IMR-90 (cell line): ENCODE data around the gene TNK2. TPM values are rescaled to one million over a fixed set of nuclear protein-coding genes. Genes with fewer than 3 reads are reported as not detected.

Experiments used
- ATAC-seq: fragments of 200-7000 bp; cut with Tn5 transposase; 2 replicates; pipeline ENCODE4 v1.9.1; 2020; ENCODE audit warnings: low read depth, mild to moderate bottlenecking, moderate library complexity
- BruUV-seq: library from RNA; stranded (reverse); fragments of 400-500 nt; replicated peaks from 2 replicates; lab custom pipeline; 2021; lab: Mats Ljungman, UMichigan
- CTCF ChIA-PET: fragments of 300-600 bp; formaldehyde crosslinking; extraction: SDS; loops from one replicate; lab custom pipeline; 2021; ENCODE audit warnings: antibody characterized with exemption; lab: Yijun Ruan, JAX
- POLR2A ChIA-PET: fragments of 300-600 bp; sonication (Branson Sonifier 250); formaldehyde crosslinking; loops from one replicate; lab custom pipeline; 2022; ENCODE audit warnings: antibody characterized with exemption; ENCODE audit not compliant: unreplicated experiment; lab: Charles Lee
- DNase-seq: peaks from one replicate; pipeline ENCODE4 v3.0.0; 2013
- H2AFZ ChIP-seq: replicated peaks from 2 replicates; pipeline ENCODE3; 2013; ENCODE audit warnings: low read length, mild to moderate bottlenecking; ENCODE audit not compliant: poor library complexity
- H2AK5ac ChIP-seq: 2 replicates; pipeline ENCODE4 v1.6.1; 2013; ENCODE audit warnings: low read depth, low read length, inconsistent platforms
- H2AK9ac ChIP-seq: replicated peaks from 2 replicates; pipeline ENCODE3; 2013; ENCODE audit warnings: mild to moderate bottlenecking, low read depth, low read length, moderate library complexity; ENCODE audit not compliant: poor library complexity
- H2BK120ac ChIP-seq: 2 replicates; pipeline ENCODE4 v1.6.1; 2013; ENCODE audit warnings: low read depth, low read length, inconsistent platforms
- H2BK15ac ChIP-seq: 3 replicates; pipeline ENCODE4 v1.6.1; 2013; ENCODE audit warnings: low read depth, low read length, inconsistent platforms
- H2BK20ac ChIP-seq: 2 replicates; pipeline ENCODE4 v1.6.1; 2013; ENCODE audit warnings: low read depth, mild to moderate bottlenecking, inconsistent platforms, low read length, moderate library complexity
- H2BK5ac ChIP-seq: 2 replicates; pipeline ENCODE4 v1.6.1; 2013; ENCODE audit warnings: mild to moderate bottlenecking, low read depth, low read length, inconsistent platforms; ENCODE audit not compliant: poor library complexity, severe bottlenecking
- H3K14ac ChIP-seq: replicated peaks from 2 replicates; pipeline ENCODE4 v1.6.1; 2013; ENCODE audit warnings: low read depth, low read length, inconsistent platforms
- H3K18ac ChIP-seq: 2 replicates; pipeline ENCODE4 v1.6.1; 2013; ENCODE audit warnings: low read depth, low read length, control low read depth
- H3K23ac ChIP-seq: 2 replicates; pipeline ENCODE4 v1.6.1; 2013; ENCODE audit warnings: low read depth, low read length, inconsistent platforms
- H3K27ac ChIP-seq: 2 replicates; pipeline ENCODE4 v1.5.1; 2013; ENCODE audit warnings: mild to moderate bottlenecking, control low read depth, low read length; ENCODE audit not compliant: insufficient read depth
- H3K27me3 ChIP-seq: 2 replicates; pipeline ENCODE4 v1.6.1; 2013; ENCODE audit warnings: low read length; ENCODE audit not compliant: control insufficient read depth, insufficient read depth
- H3K36me3 ChIP-seq: 2 replicates; pipeline ENCODE4 v1.6.1; 2013; ENCODE audit warnings: low read length, mixed read lengths; ENCODE audit not compliant: control insufficient read depth, insufficient read depth
- H3K4ac ChIP-seq: 2 replicates; pipeline ENCODE4 v1.6.1; 2013; ENCODE audit warnings: low read depth, low read length, inconsistent platforms
- H3K4me1 ChIP-seq: 2 replicates; pipeline ENCODE4 v1.6.1; 2013; ENCODE audit warnings: low read length, mixed read lengths; ENCODE audit not compliant: control insufficient read depth, insufficient read depth
- H3K4me2 ChIP-seq: 2 replicates; pipeline ENCODE4 v1.6.1; 2013; ENCODE audit warnings: low read depth, mild to moderate bottlenecking, control low read depth, low read length, moderate library complexity
- H3K4me3 ChIP-seq: 2 replicates; pipeline ENCODE4 v1.5.1; 2013; ENCODE audit warnings: low read depth, mild to moderate bottlenecking, control low read depth, low read length, moderate library complexity; ENCODE audit not compliant: insufficient read depth
- H3K56ac ChIP-seq: 2 replicates; pipeline ENCODE4 v1.6.1; 2013; ENCODE audit warnings: low read length, inconsistent platforms; ENCODE audit not compliant: insufficient read depth; ENCODE audit errors: extremely low read depth
- H3K79me1 ChIP-seq, 2 experiments: 2 replicates each; pipeline ENCODE4 v1.6.1; 2013; ENCODE audit warnings: low read length in 2 of 2, inconsistent platforms in 1 of 2, low read depth in 1 of 2
- H3K9ac ChIP-seq: 2 replicates; pipeline ENCODE4 v1.6.1; 2013; ENCODE audit warnings: low read depth, low read length, control low read depth
- H3K9me1 ChIP-seq: 2 replicates; pipeline ENCODE4 v1.6.1; 2013; ENCODE audit warnings: low read length, inconsistent platforms; ENCODE audit not compliant: insufficient read depth
- H3K9me3 ChIP-seq: 2 replicates; pipeline ENCODE4 v1.6.1; 2013; ENCODE audit warnings: low read length; ENCODE audit not compliant: control insufficient read depth, insufficient read depth
- H4K20me1 ChIP-seq: 2 replicates; pipeline ENCODE4 v1.6.1; 2013; ENCODE audit warnings: low read length, inconsistent platforms; ENCODE audit not compliant: insufficient read depth
- H4K5ac ChIP-seq: 2 replicates; pipeline ENCODE4 v1.6.1; 2013; ENCODE audit warnings: mild to moderate bottlenecking, low read depth, low read length, control low read depth
- H4K8ac ChIP-seq, 2 experiments: 2 replicates each; pipeline ENCODE4 v1.6.1; 2013; ENCODE audit warnings: low read depth in 2 of 2, low read length in 2 of 2, control low read depth in 1 of 2, inconsistent platforms in 1 of 2
- H4K91ac ChIP-seq: 2 replicates; pipeline ENCODE4 v1.6.1; 2013; ENCODE audit warnings: low read depth, low read length, inconsistent platforms; ENCODE audit not compliant: insufficient read depth
- ELK1 ChIP-seq: fragments of 150-350 bp; IDR thresholded peaks from 2 replicates; pipeline ENCODE4 v1.6.1; 2016; ENCODE audit warnings: low read depth, mild to moderate bottlenecking, low read length, moderate library complexity, borderline replicate concordance
- SMC3 ChIP-seq: fragments of 150-350 bp; IDR thresholded peaks from 2 replicates; pipeline ENCODE4 v1.6.1; 2016; ENCODE audit warnings: low read depth, mild to moderate bottlenecking, antibody characterized with exemption, low read length, moderate library complexity
- USF2 ChIP-seq: fragments of 150-350 bp; IDR thresholded peaks from 2 replicates; pipeline ENCODE4 v1.6.1; 2017; ENCODE audit warnings: mild to moderate bottlenecking, antibody characterized with exemption, low read length, low read depth
- WGBS, 2 experiments: methylation state at CpG; one replicate each; pipeline versions ENCODE4 v1.1.5 to v1.1.7; 2013; ENCODE audit warnings: missing lambda C conversion rate in 2 of 2; ENCODE audit not compliant: insufficient read length in 1 of 2; ENCODE audit errors: extremely low coverage in 2 of 2; 5-methylcytosine and 5-hydroxymethylcytosine counted together
- dilution Hi-C: fragments of 300-500 bp; cut with HindIII; formaldehyde crosslinking; loops from one replicate; pipeline ENCODE4 v1.14.3; 2018; ENCODE audit warnings: low sequenced_read_pairs; ENCODE audit not compliant: unreplicated experiment
- in situ Hi-C: fragments of 300-500 bp; cut with MboI; formaldehyde crosslinking; loops from 3 replicates; pipeline ENCODE4 v1.14.3; 2019; ENCODE audit warnings: low sequenced_read_pairs, inconsistent platforms, mixed read lengths
- intact Hi-C: fragments of 100-400 bp; cut with micrococcal nuclease; formaldehyde crosslinking; loops from 2 replicates; pipeline ENCODE4 v1.10.0; 2022
- polyA plus RNA-seq, 3 experiments: library from polyadenylated mRNA; depleted of rRNA; stranded (reverse); fragments of >200 nt; gene quantifications; 2 replicates each; pipeline ENCODE4 v1.2.3, GENCODE V29; 2012; ENCODE audit warnings: low replicate concordance in 1 of 3
- total RNA-seq: library from RNA; depleted of rRNA; stranded (reverse); fragments of >200 nt; gene quantifications from 2 replicates; pipeline ENCODE4 v1.2.3, GENCODE V29; 2012

The TNK2 gene
- total and polyA plus RNA-seq, 2 of the 4 experiments (the other 2 are of a cell fraction): 2.2 to 13.8 TPM

GRCh38 chr3:195873281-195873887 lies 35.0 kb downstream of the TNK2 start:
- Histone ChIP-seq H2BK20ac (no peak overlapping the region), H3K79me1 (peaks cover 0 to 9% of the 10 kb centered on the region in 2 experiments; a peak in 1 of 4 replicates), H3K4me1 (no peaks in the 10 kb centered on the region), H3K36me3 (peaks cover 38% of the 10 kb centered on the region), H4K91ac (no peak overlapping the region), H3K4me2 (no peak overlapping the region), H3K23ac (no peak overlapping the region), H2AK5ac (no peak overlapping the region), H4K20me1 (no peaks in the 10 kb centered on the region), H2BK120ac (no peak overlapping the region), H2BK5ac (no peak overlapping the region), H3K14ac (no peak overlapping the region), H3K9ac (no peak overlapping the region), H3K27me3 (no peaks in the 10 kb centered on the region), H2BK15ac (no peak overlapping the region), H3K9me3 (no peaks in the 10 kb centered on the region), H3K4ac (no peak overlapping the region), H2AFZ (no peak overlapping the region), H4K8ac (no peak overlapping the region), H3K56ac (no peak overlapping the region), H4K5ac (no peak overlapping the region), H3K27ac (no peak overlapping the region), H3K18ac (no peak overlapping the region), H2AK9ac (no peak overlapping the region), H3K9me1 (no peaks in the 10 kb centered on the region), H3K4me3 (no peak overlapping the region)
- TF ChIP-seq USF2: no peak
- no peak for TF ChIP-seq ELK1
- TF ChIP-seq SMC3: no peak
- dilution Hi-C loops: no loop called here
- POLR2A ChIA-PET: no interaction called here
- DNase-seq (no peak), ATAC-seq (no peak)
- 95% methylated on average over 4 of the region's 38 CpGs; no CpG with 5 or more reads in 1 of the 2 experiments for WGBS, 2 experiments
- in situ Hi-C loops: no loop called here
- BruUV-seq: no TSS peak
- intact Hi-C loops: no loop called here
- CTCF ChIA-PET: interaction anchor here (1.2 kb wide), 1 partner anchor 21 kb away, joined by 6 read pairs; no protein-coding TSS in a partner anchor
